HFFc6 (cell line): ENCODE data around the gene DUT. TPM values are rescaled to one million over a fixed set of nuclear protein-coding genes. Genes with fewer than 3 reads are reported as not detected.

Source experiments
- DNase-seq: peaks from one replicate; pipeline ENCODE4 v3.0.0-alpha.2; 2018
- H3K27ac Mint-ChIP-seq: 2 replicates; pipeline ENCODE4 v1.8.0; 2020; ENCODE audit warnings: mild to moderate bottlenecking, mixed read lengths
- H3K27me3 Mint-ChIP-seq: 2 replicates; pipeline ENCODE4 v1.8.0; 2021; ENCODE audit warnings: mild to moderate bottlenecking, moderate library complexity, mixed read lengths; ENCODE audit not compliant: insufficient read depth
- H3K36me3 Mint-ChIP-seq: 2 replicates; pipeline ENCODE4 v1.8.0; 2021; ENCODE audit warnings: low read depth, mixed read lengths
- H3K4me1 Mint-ChIP-seq: 2 replicates; pipeline ENCODE4 v1.8.0; 2020; ENCODE audit warnings: low read depth, mixed read lengths
- H3K4me3 Mint-ChIP-seq: 2 replicates; pipeline ENCODE4 v1.8.0; 2020; ENCODE audit warnings: mild to moderate bottlenecking, moderate library complexity, mixed read lengths
- H3K9me3 Mint-ChIP-seq: 2 replicates; pipeline ENCODE4 v1.8.0; 2020; ENCODE audit warnings: mild to moderate bottlenecking, mixed read lengths
- CTCF ChIP-seq: fragments of 200-600 bp; sonication (generic); IDR thresholded peaks from 2 replicates; pipeline ENCODE4 v1.5.0; 2021; ENCODE audit warnings: antibody characterized with exemption, mild to moderate bottlenecking
- total RNA-seq, 6 experiments: library from RNA; stranded (reverse); fragmentation: NEBNext Ultra II Directional; extraction: Animal tissue kit (Norgen Biotek cat#: 25700); gene quantifications; 2 replicates in 1 of 6; 3 replicates in 5 of 6; pipeline ENCODE4 v1.2.3, GENCODE V29; 2021

The DUT gene
- total RNA-seq, 6 experiments from 2014 or later = 86.0 to 130 (median 114) TPM

DNA sequence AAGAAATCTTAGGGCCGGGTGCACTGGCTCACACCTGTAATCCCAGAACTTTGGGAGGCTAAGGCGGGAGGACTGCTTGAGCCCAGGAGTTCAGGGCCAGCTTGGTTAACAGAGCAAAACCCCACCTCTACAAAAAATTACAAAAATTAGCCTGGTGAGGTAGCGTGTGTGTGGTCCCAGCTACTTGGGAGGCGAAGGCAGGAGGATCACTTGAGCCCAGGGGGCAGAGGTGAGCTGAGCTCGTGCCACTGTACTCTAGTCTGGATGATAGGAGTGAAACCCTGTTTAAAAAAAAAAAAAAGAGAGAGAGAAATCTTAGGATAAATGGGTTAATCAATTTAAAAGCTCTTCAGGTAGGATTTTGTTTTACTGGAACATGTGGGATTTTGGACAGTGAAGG, 31.2 kb upstream of the DUT start:
- peaks cover 6% of the 10 kb centered on the region for H3K27me3 Mint-ChIP-seq
- TF ChIP-seq CTCF = no peak
- H3K36me3 Mint-ChIP-seq = no peaks in the 10 kb centered on the region
- H3K4me1 Mint-ChIP-seq = no peaks in the 10 kb centered on the region
- DNase-seq = no peak
- H3K9me3 Mint-ChIP-seq = no peaks in the 10 kb centered on the region
- no peak overlapping the region for H3K27ac Mint-ChIP-seq
- no peak overlapping the region for H3K4me3 Mint-ChIP-seq

DNA sequence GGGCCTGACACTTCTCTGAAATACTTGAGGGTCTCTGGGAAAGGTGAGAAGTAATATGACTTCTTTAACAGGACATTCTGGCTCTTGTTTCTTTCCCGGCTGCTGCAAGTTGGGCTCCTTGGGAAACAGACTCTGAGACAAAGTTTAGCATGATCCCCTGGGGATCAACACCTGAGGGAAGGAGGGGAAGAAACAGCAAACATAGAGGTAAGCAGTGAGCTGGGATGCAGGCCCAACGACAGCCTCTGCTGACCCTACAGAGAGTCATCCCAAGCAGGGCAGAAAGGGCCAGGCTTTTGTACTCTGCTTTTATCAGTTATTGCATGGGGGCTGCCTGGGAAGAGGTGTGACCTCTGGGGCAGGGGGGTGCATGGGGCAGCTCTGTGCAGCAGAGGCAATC, 26.8 kb upstream of the DUT start:
- no peak for TF ChIP-seq CTCF
- H3K36me3 Mint-ChIP-seq = no peaks in the 10 kb centered on the region
- H3K27ac Mint-ChIP-seq = no peak overlapping the region
- H3K4me1 Mint-ChIP-seq = no peaks in the 10 kb centered on the region
- no peak for DNase-seq
- H3K4me3 Mint-ChIP-seq = no peak overlapping the region
- no peaks in the 10 kb centered on the region for H3K9me3 Mint-ChIP-seq
- peaks cover 10% of the 10 kb centered on the region for H3K27me3 Mint-ChIP-seq

- peaks cover 6% of the 10 kb centered on the region for H3K27me3 Mint-ChIP-seq
- TF ChIP-seq CTCF = no peak
- H3K9me3 Mint-ChIP-seq = no peaks in the 10 kb centered on the region
- no peak overlapping the region for H3K27ac Mint-ChIP-seq
- no peaks in the 10 kb centered on the region for H3K4me1 Mint-ChIP-seq
- H3K36me3 Mint-ChIP-seq = no peaks in the 10 kb centered on the region
- no peak for DNase-seq
- no peak overlapping the region for H3K4me3 Mint-ChIP-seq
These were observed 24.6 kb upstream of the DUT start for GRCh38 chr15:48306639-48307038.

GRCh38 chr15:48307586-48307985, 23.6 kb upstream of the DUT start:
- H3K27me3 Mint-ChIP-seq = peaks cover 6% of the 10 kb centered on the region
- H3K27ac Mint-ChIP-seq = no peak overlapping the region
- no peak overlapping the region for H3K4me3 Mint-ChIP-seq
- TF ChIP-seq CTCF = no peak
- no peaks in the 10 kb centered on the region for H3K9me3 Mint-ChIP-seq
- no peaks in the 10 kb centered on the region for H3K36me3 Mint-ChIP-seq
- H3K4me1 Mint-ChIP-seq = no peaks in the 10 kb centered on the region
- DNase-seq = no peak

- no peak for TF ChIP-seq CTCF
- H3K27me3 Mint-ChIP-seq = peaks cover 6% of the 10 kb centered on the region
- no peaks in the 10 kb centered on the region for H3K4me1 Mint-ChIP-seq
These were observed 21.5 kb upstream of the DUT start for GRCh38 chr15:48309740-48310139.

DNA sequence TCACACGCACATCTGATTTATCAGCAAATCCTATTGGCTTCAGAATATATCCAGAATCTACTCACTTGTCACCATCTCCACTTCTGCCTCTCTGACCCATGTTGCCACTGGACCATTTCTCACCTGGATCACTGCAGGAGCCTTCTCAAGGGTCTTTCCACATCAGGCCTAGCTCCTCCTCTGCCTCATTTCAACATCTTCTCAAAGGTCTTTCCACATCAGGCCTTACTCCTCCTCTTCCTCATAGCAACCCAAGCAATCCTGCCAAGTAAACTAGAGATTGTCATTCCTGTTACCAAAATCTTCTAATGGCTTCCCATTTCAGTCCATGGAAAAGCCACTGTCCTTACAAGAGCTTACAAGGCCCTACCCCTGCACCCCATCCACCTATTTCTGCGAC, 18.0 kb upstream of the DUT start:
- Mint-ChIP-seq H3K4me3 (no peak overlapping the region), H3K27me3 (peaks cover 3% of the 10 kb centered on the region), H3K27ac (no peak overlapping the region), H3K4me1 (no peaks in the 10 kb centered on the region), H3K36me3 (no peaks in the 10 kb centered on the region), H3K9me3 (no peaks in the 10 kb centered on the region)
- no peak for DNase-seq
- no peak for TF ChIP-seq CTCF

More at GRCh38 chr15:48309740-48310139, 21.5 kb upstream of the DUT start:
- H3K36me3 Mint-ChIP-seq = no peaks in the 10 kb centered on the region
- H3K9me3 Mint-ChIP-seq = no peaks in the 10 kb centered on the region
- no peak overlapping the region for H3K27ac Mint-ChIP-seq
- no peak overlapping the region for H3K4me3 Mint-ChIP-seq
- DNase-seq = no peak
